GM18858 (cell line): ENCODE results near the gene TNRC18.
"Not testable (repeated sequence)": the region's sequence is repeated elsewhere in the genome, so short reads cannot be mapped to it uniquely, and the experiment has no call there.

Experiments used
- ATAC-seq: cut with Tn5 transposase; IDR thresholded peaks from one replicate; pipeline ENCODE4 v1.9.1; 2021; ENCODE audit not compliant: unreplicated experiment

TNRC18 gene

DNA sequence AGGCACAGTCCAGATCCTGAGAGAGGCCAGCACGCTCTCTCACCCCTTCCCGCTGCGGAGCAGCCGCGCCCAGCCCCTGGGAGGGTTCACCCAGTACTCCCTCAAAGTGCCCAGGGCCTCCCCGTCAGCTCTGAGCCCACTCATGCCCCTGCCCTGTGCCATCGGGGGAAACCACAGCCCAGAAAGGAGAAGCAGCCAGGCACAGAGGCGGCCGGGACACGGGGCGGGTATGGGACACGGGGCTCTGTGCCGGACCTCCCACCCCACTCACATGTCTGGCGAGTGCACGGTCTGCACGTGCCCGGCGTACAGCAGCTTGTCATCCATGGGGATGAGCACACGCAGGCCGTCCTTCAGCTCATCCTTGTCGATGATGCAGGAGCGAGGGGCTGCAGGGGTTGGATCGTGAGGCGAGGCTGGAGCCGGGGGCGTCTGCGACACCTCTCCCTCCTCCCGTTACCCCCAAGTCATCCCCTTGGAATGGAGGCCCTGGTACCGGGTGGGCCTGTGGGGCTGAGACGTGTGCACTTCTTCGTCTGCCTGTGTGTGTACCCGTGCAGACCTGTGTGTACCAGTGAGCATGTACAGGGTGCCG lies 102.7 kb downstream of the TNRC18 start:
- ATAC-seq = no peak

DNA sequence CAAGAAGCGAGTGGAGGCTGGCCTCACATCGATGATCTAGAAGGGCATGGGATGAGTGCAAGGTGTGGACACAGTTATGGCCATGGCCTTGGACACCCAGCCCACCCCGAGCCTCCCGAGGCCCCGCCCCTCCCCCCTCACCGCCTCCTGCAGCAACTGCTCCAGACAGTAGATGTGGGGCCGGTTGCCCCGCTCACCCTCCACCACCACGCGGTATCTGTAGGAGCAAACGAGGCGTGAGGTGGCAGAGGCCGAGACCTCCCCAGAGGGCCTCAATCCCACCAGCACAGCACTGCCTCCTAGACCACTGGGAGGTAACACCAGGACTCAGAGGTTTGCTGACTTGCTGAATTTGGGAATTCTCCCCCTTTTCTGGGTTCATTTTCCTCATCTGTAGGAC lies 103.2 kb downstream of the TNRC18 start:
- ATAC-seq = no peak

DNA sequence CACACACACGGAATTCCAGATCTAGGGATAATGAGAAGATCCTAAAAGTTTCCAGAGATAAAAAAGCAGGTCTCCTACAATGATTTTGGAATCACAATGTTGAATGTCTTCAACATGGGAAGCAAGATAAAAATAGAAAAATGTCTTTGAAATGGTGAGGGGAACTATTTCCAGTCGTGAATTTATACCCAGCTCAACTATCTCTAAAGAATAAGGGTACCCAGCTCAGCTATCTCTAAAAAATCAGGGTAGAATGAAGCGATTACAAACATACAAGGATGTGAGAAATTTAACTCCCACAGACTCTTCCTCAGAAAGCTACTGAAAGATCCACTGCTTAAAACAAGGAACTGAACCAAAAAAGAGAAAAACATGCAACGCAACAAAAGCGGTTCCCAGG lies 105.0 kb downstream of the TNRC18 start:
- ATAC-seq = not testable (repeated sequence)

DNA sequence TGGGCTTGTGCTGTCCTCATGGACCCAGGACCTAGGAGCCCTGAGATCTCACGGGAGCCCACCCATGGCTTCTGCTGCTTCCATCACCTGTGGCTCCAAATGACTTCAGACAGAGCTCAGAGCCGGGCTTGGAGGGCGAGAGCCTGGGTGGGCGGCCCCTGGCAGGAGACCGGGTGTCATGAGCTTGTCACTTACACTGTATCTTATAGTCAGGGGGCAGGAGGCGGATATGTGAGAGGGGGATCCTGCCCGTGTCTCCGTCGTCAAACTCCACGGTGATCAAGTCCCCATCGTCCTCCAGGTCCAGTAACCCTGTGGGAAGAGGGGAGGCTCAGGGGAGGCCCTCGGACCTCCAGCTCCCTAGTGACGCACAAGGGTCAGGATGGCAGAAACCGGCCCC lies 107.9 kb downstream of the TNRC18 start:
- no peak for ATAC-seq

DNA sequence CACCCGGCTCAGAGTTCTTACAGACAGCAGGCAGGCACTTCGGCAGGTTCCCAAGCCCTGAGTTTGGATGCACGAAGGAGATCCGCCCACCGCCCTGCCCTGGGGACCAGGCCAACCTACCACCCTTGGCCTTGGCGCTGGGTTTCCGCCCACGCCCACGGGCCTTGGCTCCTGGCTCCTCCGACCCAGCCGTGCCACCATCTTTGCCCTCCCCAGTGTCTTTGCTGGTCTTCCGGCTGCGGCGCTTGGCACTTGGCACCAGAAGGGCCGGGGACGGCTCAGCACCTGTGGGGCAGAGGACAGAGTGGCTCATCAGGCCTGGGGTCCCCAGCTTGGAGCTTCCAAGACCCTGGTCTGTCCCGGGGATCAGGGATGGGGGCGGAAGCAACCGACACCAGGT lies 108.8 kb downstream of the TNRC18 start:
- no peak for ATAC-seq

DNA sequence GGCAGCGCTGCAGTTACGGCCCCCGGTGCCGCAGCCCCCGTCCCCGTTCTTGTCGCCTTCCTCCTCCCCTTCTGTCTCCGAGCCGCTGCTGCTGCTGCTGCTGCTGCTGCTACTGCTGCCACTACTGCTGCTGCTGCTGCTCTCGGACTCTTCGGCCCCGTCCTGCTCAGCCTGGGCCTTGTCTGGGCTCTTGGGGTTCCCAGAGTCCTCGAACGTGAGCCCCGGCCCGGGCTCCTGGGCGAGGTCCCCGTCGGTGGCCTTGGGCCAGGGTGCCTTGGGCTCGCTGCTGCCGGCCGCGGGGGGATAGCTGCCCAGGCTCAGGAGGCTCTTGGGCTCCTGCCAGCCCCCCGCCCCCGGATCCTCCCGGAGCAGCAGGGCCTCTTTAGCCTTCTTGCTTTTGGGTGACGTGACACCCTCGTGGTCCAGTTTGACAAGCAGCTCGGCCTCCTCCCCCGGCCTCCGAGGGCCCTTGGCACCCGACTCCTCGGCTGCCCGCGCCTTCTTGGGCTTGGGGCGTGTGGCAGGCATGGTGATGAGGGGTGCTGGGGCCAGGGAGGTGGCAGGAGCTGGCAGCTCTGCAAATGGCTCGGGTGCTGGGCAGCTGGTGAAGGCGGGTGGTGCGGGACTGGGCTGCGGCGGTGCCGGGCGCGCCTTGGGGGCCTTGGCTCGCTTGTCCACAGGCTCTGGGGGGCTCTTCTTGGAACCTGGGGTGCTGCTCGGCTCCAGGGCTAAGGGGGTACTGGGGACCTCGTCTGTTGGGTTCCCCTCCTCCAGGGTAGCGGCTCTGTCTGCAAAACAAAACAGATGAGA lies 110.4 kb downstream of the TNRC18 start:
- not testable (repeated sequence) for ATAC-seq

DNA sequence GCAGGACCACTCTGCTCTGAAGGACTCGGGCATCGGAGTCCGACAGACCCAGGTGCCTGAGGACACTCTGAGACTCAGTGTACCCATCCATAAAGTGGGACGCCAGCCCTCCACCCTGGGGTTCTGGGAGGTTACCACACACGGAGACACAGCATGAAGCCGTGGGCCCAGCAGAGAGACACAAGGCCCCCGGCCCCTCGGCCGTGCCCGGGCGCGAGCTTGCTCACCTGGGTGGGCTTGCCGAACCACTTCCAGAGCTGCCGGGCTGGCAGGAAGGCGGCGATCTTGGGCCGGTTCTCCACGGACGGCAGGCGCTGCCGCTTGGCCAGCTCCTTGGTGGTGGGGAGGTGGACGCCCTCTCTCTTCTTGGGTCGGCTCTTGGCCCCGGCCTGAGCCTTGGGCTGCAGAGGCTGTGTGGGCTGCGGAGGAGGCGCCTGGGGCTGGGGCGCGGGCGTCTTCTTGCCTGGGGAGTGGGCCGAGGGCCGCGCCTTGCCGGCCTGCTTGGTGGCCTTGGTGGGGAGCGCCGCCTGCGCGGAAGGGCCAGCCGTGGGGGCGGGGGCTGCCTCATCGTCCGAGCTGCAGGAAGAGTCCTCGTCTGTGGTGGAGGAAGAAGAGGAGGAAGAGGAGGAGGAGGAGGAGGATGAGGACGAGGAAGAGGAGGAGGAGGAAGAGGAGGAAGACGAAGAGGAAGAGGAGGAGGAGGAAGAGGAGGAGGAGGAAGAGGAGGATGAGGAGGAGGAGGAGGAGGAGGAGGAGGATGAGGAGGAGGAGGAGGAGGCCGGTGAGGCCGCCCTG lies 111.2 kb downstream of the TNRC18 start:
- ATAC-seq = not testable (repeated sequence)

DNA sequence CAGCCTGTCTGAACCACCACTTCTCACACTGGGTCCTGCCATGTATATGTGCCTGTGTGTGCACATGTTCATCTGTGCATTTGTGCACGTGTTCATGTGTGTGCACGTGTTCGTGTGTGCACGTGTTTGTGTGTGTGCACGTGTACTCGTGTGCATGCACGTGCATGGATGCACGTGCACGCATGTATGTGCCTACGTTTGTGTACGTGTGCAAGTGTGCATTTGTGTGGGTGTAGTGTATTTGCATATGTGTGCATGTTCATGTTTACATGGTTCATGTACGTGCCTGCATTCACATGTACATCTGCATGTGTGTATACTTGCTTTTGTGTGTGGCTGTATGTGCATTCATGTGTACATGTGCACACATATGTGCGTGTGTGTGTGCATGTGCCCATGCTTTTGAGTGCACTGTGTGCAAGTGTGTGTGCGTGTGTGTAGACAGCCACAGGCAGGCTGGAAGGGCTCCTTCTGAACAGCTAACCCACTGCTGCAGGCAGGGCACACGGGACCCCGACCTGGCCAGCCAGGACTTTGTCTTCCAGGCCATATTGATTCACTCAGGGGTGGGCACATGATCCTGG lies 112.7 kb downstream of the TNRC18 start:
- ATAC-seq = no peak

DNA sequence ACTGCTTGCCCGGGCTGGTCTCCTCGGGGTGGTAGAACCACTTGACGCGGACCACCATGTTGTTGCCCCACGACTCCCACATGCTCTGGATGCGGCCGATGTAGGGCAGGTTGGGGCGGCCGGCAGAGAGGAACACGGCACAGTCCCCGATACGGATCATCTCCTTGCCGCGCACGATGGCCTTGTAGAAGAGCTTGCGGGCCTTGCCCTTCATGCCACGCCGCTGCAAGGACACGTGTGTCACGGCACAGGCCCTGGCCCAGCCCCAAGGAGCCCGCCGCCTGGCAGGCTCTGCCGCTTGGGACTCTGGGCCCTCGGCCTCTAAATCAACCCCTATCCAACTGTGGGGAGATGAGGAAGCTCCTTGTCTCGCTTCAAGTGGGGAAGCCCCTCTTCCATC lies 114.5 kb downstream of the TNRC18 start:
- ATAC-seq = no peak

DNA sequence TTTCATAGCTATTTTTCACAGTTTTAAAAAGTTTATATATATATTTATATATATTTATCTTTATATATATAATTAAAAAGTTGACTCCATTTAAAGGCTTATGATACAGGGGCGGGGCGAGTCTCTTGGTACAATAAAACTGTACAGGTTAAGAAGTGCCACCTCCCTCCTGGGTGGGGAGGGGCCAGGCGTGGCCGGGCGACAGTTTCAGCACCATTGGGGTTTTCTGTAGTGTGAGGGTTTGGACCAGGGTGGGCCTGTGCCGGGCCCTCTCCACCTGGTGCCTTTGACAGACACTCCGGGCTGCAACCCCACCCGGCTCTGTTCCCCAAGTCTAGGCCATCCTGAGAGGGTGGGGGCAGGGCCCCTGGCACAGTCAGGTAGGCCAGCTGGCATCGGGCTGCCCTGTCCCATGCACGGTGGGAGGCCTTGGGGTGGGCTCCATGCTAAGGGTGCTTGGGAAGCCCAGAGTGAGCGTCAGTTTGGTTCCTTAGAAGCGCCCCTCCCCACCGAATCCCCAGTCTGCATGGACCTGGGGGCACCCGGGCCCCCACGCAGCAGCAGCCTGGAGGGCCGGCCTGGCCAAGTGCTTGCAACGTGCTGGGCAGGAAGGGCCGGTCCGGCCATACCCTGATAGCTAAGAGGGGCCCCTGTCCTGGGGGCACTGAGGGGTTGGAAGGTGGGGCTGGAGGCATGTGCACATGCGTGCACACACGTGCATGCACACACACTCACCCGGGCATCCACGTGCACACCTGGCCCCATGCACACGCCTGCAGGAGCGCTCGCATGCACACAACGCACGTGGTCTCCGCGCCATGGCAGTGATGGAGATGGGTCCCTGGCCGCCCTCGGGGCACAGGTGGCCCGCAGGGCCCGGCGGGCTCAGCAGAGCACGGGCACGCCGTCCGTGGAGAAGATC lies 116.2 kb downstream of the TNRC18 start:
- ATAC-seq = not testable (repeated sequence)

DNA sequence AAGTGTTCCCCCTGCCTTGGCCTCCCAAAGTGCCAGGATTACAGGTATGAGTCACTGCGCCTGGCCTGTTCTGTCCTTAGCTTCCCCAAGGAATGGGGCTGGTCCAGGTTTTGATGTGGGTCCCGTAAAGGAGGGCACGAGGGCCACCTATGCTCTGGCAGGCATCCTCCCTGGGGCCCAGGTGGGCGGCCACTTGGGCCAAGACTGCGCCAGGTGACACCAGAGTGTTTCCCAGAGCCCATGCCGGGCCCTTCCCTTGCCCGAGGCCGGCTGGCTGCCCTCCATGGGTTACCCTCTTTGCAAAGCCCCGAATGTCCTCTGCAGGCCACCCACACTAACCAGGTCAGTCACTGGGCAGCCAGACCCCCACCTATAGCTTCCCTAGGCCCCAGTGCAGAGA lies 118.6 kb downstream of the TNRC18 start:
- ATAC-seq = not testable (repeated sequence)

DNA sequence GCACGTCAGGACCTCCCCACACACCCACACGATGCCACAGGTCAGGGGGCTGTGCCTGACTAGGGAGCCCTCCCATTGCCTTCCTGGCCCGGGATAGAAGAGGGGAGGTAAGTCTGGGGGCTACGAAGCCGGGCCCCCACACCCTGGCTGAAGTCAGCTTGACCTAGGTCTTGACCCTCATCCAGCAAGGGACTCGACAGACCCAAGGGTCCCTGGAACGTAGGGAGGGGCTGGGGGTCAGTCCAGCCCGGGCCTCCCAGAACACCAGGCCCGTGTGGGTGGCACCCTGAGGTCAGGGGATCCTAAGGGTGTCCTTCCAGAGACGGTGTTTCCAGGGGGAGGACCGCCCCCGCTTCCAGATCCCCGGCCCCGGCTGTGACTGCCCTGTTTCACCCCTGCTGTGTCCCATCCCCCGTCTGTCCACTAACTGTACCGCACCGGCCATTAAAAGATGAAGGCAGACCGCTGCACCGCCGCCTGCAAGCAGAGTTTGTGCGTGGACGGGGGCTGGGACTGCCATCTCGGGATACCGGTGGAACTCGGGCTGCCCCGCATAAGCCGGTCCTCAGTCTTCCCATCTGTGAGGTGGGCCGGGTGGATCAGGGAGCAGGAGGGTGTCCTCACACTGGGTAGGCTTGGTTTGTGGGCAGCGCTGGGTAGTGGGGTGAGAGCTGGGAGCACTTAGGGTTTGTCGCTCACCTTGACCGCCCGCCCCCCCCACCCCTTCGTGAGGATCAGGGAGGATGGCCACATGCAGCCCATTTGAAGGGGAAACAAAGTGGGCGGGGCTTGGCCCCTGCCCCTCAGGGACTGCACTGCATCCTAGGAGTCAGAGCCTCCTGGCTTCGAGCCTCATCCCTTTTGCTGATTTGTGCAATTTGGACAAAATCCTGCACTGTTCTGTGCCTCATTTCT lies 119.8 kb downstream of the TNRC18 start:
- no peak for ATAC-seq

DNA sequence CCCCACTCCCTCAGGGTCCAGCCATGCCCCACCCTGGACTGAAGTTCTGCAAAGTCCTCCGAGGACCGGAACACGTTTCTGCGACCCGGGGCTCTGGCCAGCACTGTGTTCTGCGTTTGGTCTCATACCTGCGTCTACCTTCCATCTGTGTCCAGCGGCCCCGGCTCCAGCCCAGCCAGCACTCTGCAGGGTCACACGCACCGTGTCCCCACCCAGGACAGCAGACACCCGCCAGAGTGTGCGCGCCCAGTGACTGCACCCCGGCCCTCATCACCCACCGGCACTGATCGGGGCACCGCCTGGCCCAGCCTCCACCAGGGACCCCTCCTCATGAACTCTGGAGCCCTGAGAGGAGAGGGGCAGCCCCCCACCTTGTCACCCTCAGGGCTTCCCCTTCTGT lies 120.6 kb downstream of the TNRC18 start:
- ATAC-seq = no peak

DNA sequence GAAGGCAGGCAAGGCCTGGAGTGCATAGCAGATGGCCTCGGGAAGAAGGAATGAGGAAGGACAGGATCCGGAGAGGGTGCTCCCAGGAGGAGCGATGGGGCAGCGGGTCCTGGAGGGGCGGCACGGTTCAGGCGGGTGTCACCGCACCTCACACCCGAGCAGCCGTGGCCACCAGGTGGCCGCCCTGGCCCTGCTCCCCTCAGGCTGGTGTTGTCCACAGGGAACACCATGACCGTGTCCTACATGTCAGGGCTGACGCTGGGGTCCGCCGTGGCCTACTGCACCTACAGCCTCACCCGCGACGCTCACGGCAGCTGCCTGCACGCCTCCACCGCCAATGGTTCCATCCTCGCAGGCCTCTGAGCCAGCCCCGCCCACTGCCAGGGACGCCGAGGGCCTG lies 121.1 kb downstream of the TNRC18 start:
- no peak for ATAC-seq

DNA sequence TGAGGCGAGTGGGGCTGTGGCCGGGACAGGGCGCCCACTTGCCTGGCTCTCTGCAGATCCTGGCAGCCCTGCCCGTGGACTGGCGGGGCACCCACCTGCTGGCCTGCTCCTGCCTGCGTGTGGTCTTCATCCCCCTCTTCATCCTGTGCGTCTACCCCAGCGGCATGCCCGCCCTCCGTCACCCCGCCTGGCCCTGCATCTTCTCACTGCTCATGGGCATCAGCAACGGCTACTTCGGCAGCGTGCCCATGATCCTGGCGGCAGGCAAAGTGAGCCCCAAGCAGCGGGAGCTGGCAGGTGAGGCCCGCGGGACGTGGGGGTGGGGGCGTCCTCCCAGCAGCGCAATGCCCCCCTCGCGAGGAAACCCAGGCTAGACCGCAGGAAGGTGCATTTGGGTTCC lies 123.3 kb downstream of the TNRC18 start:
- no peak for ATAC-seq

DNA sequence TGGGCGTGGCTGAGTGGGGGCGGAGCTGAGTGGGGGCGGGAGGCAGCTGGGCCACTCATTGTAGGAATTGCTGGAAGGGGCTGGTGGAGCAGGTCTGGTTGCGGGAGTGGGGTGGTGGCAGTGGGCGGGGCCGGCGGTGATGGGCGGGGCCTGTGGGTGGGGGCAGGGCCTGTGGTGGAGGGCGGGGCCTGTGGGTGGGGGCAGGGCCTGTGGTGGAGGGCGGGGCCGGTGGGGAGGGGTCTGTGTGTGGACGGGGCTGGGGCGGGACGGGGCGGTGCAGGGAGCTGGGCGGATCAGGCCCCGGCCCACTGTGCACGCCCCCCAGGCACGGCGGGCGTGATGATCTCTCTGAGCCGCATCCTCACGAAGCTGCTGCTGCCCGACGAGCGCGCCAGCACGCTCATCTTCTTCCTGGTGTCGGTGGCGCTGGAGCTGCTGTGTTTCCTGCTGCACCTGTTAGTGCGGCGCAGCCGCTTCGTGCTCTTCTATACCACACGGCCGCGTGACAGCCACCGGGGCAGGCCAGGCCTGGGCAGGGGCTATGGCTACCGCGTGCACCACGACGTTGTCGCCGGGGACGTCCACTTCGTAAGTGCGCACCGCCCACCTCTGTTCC lies 126.9 kb downstream of the TNRC18 start:
- no peak for ATAC-seq

DNA sequence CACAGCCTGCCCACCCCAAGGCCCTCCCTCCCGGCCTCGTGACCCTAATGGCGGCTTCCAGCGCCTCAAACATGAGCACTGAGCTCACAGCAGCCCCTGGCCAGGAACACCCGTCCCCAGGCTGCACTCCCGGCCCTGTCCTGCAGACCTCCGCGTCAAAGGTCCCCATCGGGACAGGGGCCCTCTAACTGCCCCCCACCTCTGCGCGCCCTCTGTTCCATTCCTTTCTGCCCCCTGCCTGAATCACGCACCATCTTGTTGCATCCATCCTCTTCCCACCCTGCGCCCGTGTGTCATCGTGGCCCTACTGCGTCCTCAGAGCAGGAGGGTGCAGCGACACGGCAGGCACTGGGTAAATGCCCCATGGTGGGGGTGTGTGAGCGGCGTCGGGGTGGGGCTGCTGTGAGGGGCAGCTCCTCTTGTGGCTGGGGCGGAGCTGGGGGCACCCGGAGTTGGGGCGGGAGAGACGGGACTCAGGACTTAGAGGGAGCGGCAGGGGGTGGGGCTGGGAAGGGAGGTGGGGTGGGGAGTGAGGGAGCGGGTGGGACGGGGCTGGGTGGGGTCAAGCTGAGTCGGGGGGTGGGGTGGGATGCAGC lies 127.5 kb downstream of the TNRC18 start:
- no peak for ATAC-seq
